ENCODE measurements around the gene EFHD2. TPM values are rescaled to one million over a fixed set of nuclear protein-coding genes. Genes with fewer than 3 reads are reported as not detected.

EFHD2 gene
- total RNA-seq, 1 experiment from 2014 or later = 129 TPM

- intact Hi-C loops (cut with micrococcal nuclease; ENCODE audit: unreplicated experiment) = loop anchor here (10.0 kb wide), 1 partner anchor 69 kb away; no protein-coding TSS in a partner anchor
- ChIA-PET CTCF (interaction anchor here (0.6 to 0.7 kb wide), 3 partner anchors 63 to 111 kb away, joined by 3 to 4 read pairs (median 3); no protein-coding TSS in a partner anchor), POLR2A (ENCODE audit: unreplicated experiment) (interaction anchor here (0.6 kb wide), 1 partner anchor 24 kb away, joined by 6 read pairs; no protein-coding TSS in a partner anchor)
- H3K4me2 ChIP-seq = no peak overlapping the region
- no peak overlapping the region for H2AFZ ChIP-seq
- no peaks in the 10 kb centered on the region for H3K9me2 ChIP-seq (ENCODE audit: insufficient read depth)
- H3K27me3 ChIP-seq (ENCODE audit: insufficient read depth, low read depth) = no peaks in the 10 kb centered on the region
- H3K36me3 ChIP-seq (ENCODE audit: low read depth) = no peaks in the 10 kb centered on the region
- peaks cover 18% of the 10 kb centered on the region; the same call in 1 of the 2 replicates for H3F3A ChIP-seq (ENCODE audit: insufficient read depth, low read depth)
- H3K27ac ChIP-seq = no peak overlapping the region
- no peaks in the 10 kb centered on the region for H3K4me1 ChIP-seq (replicated peaks; ENCODE audit: insufficient read depth)
- BruUV-seq (replicated peaks) = no TSS peak
- H3K79me2 ChIP-seq (ENCODE audit: low read depth) = no peaks in the 10 kb centered on the region
- no peaks in the 10 kb centered on the region for H3K9me3 ChIP-seq (ENCODE audit: insufficient read depth, low read depth)
- H3K4me3 ChIP-seq = no peak overlapping the region
- TF ChIP-seq, protein P1, sequence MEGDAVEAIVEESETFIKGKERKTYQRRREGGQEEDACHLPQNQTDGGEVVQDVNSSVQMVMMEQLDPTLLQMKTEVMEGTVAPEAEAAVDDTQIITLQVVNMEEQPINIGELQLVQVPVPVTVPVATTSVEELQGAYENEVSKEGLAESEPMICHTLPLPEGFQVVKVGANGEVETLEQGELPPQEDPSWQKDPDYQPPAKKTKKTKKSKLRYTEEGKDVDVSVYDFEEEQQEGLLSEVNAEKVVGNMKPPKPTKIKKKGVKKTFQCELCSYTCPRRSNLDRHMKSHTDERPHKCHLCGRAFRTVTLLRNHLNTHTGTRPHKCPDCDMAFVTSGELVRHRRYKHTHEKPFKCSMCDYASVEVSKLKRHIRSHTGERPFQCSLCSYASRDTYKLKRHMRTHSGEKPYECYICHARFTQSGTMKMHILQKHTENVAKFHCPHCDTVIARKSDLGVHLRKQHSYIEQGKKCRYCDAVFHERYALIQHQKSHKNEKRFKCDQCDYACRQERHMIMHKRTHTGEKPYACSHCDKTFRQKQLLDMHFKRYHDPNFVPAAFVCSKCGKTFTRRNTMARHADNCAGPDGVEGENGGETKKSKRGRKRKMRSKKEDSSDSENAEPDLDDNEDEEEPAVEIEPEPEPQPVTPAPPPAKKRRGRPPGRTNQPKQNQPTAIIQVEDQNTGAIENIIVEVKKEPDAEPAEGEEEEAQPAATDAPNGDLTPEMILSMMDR (conservative IDR thresholded peaks at IDR 0.05) = no peak
- TF ChIP-seq EZH2 (IDR thresholded peaks at IDR 0.05; ENCODE audit: low read depth) = no peak
- DNase-seq = no peak
- 0 out of 2 replicates have a peak, but pooled peaks cover 2% of the 10 kb centered on the region for H4K20me1 ChIP-seq (ENCODE audit: insufficient read depth)
Measured at GRCh38 chr1:15435239-15436077, 25.8 kb downstream of the EFHD2 start.

GRCh38 chr1:15436881-15437442, 27.3 kb downstream of the EFHD2 start:
- H3K4me1 ChIP-seq (replicated peaks; ENCODE audit: insufficient read depth) = no peaks in the 10 kb centered on the region
- DNase-seq = no peak
- peaks cover 7% of the 10 kb centered on the region; the same call in 1 of the 2 replicates for H3F3A ChIP-seq (ENCODE audit: insufficient read depth, low read depth)
- no peaks in the 10 kb centered on the region for H3K9me3 ChIP-seq (ENCODE audit: insufficient read depth, low read depth)
- no peaks in the 10 kb centered on the region for H3K27me3 ChIP-seq (ENCODE audit: insufficient read depth, low read depth)
- H3K9me2 ChIP-seq (ENCODE audit: insufficient read depth) = no peaks in the 10 kb centered on the region
- intact Hi-C loops (cut with micrococcal nuclease; ENCODE audit: unreplicated experiment) = loop anchor here (10.0 kb wide), 1 partner anchor 68 kb away; no protein-coding TSS in a partner anchor
- H3K27ac ChIP-seq = no peak overlapping the region
- TF ChIP-seq EZH2 (IDR thresholded peaks at IDR 0.05; ENCODE audit: low read depth) = no peak
- TF ChIP-seq, protein P1 (conservative IDR thresholded peaks at IDR 0.05) = no peak
- no TSS peak for BruUV-seq (replicated peaks)
- H3K4me3 ChIP-seq = no peak overlapping the region
- ChIA-PET CTCF (no interaction called here), POLR2A (ENCODE audit: unreplicated experiment) (interaction anchor here (0.6 to 0.7 kb wide), 2 partner anchors 19 to 651 kb away, joined by 3 read pairs; no protein-coding TSS in a partner anchor)
- H3K36me3 ChIP-seq (ENCODE audit: low read depth) = no peaks in the 10 kb centered on the region
- no peak overlapping the region for H2AFZ ChIP-seq
- H4K20me1 ChIP-seq (ENCODE audit: insufficient read depth) = no peaks in the 10 kb centered on the region
- no peak overlapping the region for H3K4me2 ChIP-seq
- no peaks in the 10 kb centered on the region for H3K79me2 ChIP-seq (ENCODE audit: low read depth)

GRCh38 chr1:15439325-15439724, 29.6 kb downstream of the EFHD2 start:
- no peaks in the 10 kb centered on the region for H3K27me3 ChIP-seq (ENCODE audit: insufficient read depth, low read depth)
- DNase-seq = no peak
- ChIA-PET POLR2A (ENCODE audit: unreplicated experiment) (no interaction called here), CTCF (no interaction called here)
- no peaks in the 10 kb centered on the region; the same call in 1 of the 2 replicates for H3F3A ChIP-seq (ENCODE audit: insufficient read depth, low read depth)
- intact Hi-C loops (cut with micrococcal nuclease; ENCODE audit: unreplicated experiment) = loop anchor here (10.0 kb wide), 1 partner anchor 65 kb away; no protein-coding TSS in a partner anchor
- no TSS peak for BruUV-seq (replicated peaks)
- H3K27ac ChIP-seq = no peak overlapping the region
- H3K79me2 ChIP-seq (ENCODE audit: low read depth) = no peaks in the 10 kb centered on the region
- no peaks in the 10 kb centered on the region for H4K20me1 ChIP-seq (ENCODE audit: insufficient read depth)
- no peaks in the 10 kb centered on the region for H3K4me1 ChIP-seq (replicated peaks; ENCODE audit: insufficient read depth)
- no peak for TF ChIP-seq EZH2 (IDR thresholded peaks at IDR 0.05; ENCODE audit: low read depth)
- TF ChIP-seq, protein P1 (conservative IDR thresholded peaks at IDR 0.05) = no peak
- H3K4me3 ChIP-seq = no peak overlapping the region
- H3K36me3 ChIP-seq (ENCODE audit: low read depth) = no peaks in the 10 kb centered on the region
- H3K9me3 ChIP-seq (ENCODE audit: insufficient read depth, low read depth) = no peaks in the 10 kb centered on the region
- H2AFZ ChIP-seq = no peak overlapping the region
- no peak overlapping the region for H3K4me2 ChIP-seq
- no peaks in the 10 kb centered on the region for H3K9me2 ChIP-seq (ENCODE audit: insufficient read depth)

Measured in PC-9 (cell line).